Fibroblast of mammary gland (primary cell): Measurements from ENCODE around the gene CCSER1.

Source experiments
- DNase-seq: peaks from one replicate; pipeline ENCODE4 v3.0.0-alpha.2; 2010; ENCODE audit warnings: low read depth
- H3K4me3 ChIP-seq: 2 replicates; pipeline ENCODE4 v1.5.1; 2011; ENCODE audit warnings: low read depth, mild to moderate bottlenecking, low read length, moderate library complexity; ENCODE audit not compliant: control insufficient read depth
- TF ChIP-seq, protein P1 (sequence below): conservative IDR thresholded peaks from 2 replicates; pipeline ENCODE4 v1.5.1; 2011; ENCODE audit warnings: low read depth, low read length, inconsistent platforms; ENCODE audit not compliant: control insufficient read depth, insufficient read depth

CCSER1 gene

DNA sequence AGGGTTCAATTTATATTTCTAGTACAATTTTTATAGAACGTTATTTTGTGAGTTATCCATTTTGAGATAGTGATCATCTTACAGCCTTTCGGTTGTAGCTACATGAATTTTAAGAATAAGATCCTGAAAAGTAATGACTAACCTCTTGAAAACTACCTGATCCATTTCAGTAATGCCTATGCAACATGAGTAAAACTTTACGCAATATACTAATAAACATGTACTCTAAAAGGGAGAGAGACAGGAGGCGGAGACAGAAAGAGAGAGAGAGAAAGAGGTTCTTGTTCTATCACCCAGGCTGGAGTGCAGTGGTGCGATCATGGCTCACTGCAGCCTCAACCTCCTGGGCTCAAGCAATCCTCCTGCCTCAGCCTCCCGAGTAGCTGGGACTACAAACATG, 816.1 kb downstream of the CCSER1 start:
- no peak overlapping the region for H3K4me3 ChIP-seq
- DNase-seq: no peak
- TF ChIP-seq, protein P1, sequence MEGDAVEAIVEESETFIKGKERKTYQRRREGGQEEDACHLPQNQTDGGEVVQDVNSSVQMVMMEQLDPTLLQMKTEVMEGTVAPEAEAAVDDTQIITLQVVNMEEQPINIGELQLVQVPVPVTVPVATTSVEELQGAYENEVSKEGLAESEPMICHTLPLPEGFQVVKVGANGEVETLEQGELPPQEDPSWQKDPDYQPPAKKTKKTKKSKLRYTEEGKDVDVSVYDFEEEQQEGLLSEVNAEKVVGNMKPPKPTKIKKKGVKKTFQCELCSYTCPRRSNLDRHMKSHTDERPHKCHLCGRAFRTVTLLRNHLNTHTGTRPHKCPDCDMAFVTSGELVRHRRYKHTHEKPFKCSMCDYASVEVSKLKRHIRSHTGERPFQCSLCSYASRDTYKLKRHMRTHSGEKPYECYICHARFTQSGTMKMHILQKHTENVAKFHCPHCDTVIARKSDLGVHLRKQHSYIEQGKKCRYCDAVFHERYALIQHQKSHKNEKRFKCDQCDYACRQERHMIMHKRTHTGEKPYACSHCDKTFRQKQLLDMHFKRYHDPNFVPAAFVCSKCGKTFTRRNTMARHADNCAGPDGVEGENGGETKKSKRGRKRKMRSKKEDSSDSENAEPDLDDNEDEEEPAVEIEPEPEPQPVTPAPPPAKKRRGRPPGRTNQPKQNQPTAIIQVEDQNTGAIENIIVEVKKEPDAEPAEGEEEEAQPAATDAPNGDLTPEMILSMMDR: no peak

DNA sequence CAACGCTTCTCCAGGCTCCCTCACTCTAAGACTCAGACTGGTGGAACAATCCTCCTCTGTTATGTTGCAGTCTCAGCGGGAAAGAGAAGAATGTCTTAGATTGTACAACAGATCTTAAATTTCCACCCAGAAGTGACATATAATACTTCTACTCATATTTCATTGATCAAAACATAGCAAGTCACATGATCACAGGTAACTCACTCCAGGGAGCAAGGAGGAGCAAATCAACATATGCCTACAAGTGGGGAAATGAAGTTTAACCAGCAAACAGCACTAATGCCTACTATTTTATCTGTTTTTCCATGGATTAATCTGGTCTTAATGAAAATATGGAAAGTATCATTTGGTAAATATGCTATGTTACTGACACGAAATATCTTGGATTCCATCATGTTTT, 819.8 kb downstream of the CCSER1 start:
- DNase-seq: no peak
- no peak overlapping the region for H3K4me3 ChIP-seq
- TF ChIP-seq, protein P1: no peak

DNA sequence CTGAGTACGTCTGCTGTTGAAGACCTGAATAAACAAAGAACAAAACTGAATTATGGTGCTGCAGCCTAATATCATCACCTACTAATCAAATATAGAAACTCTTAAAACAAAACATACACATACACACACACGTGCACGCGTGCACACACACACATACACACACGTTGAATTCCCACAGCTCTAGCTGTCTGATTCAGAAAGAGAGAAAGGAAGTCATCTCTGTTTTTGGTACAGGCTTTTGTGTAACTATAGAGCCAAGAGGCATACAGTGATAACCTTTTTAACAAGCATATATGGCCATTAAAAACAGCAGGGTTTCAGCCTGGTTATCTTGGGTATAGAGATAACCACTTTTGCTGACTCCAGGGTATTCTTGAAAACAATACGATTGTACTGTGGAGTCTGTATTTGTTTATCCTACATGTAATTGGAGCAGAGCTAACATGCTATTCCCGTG, 823.2 kb downstream of the CCSER1 start:
- no peak for DNase-seq
- TF ChIP-seq, protein P1: no peak
- no peak overlapping the region for H3K4me3 ChIP-seq

DNA sequence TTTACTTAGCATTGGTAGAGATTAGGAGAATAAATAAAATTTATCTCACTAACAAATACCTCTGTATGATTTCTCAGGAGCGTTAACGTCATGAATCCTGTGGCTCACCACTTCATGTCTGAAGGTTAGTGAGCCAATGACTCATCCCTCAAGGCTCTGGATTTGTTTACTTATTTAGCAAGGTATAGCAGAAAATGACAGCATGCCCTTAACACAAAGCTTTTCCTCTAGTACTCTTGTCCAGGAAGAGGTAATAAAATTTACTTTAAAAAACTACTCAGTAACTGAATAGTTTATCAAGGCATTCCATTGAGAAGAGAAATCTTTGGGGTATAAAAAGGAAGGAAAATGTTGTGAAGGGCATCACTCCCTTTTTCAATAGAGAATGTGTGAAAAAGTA, 823.8 kb downstream of the CCSER1 start:
- TF ChIP-seq, protein P1: no peak
- H3K4me3 ChIP-seq: no peak overlapping the region
- DNase-seq: peak; percentile 1

DNA sequence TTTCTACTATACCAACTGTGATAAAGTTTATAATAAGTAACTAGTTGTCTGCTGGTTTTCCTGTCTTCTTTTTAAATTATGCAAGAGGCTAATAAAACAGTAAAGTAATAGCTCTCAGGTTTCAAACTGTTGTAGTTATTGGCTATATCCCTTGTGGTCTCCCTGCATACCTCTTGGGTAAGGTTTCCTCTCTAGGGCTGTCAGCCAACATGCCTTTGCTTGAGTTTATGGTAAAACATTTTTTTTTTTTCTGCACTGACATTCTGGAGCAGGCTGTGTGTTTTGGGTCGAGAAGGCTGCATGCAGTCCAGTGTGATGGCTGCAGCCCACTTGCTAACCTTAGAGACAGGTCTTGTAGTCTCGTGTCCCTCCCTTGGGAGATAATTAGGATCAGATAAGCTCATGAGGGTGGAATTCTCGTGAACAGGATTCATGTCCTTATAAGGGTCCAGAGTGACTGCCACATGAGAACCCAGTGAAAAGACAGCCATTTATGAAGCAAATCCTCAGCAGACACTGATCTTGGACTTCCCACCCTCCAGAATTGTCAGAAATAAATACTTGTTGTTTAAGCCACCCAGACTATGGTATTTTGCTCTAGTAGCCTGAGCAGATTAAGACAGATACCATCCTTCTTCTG, 831.2 kb downstream of the CCSER1 start:
- peak; percentile 15 for DNase-seq
- TF ChIP-seq, protein P1: no peak
- H3K4me3 ChIP-seq: no peak overlapping the region

DNA sequence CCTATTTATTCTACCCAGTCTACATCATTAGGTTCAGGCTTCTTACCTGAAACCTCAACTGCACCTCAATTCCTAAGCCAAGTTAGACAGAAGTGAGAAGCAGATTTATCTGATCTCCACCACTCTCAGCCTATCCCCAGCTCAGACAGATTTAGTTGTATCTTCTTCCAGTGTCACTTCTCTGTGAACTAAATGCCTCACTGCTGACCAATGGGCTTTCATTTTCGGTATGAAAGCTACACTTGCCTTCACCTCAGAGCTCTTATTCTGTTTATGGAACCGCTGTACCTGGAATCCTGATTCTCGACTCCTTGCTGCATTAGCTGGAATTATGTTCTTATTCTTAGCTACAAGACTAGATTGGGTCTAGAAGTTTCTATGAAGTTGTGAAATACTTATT, 833.2 kb downstream of the CCSER1 start:
- H3K4me3 ChIP-seq: no peak overlapping the region
- DNase-seq: no peak
- TF ChIP-seq, protein P1: no peak

DNA sequence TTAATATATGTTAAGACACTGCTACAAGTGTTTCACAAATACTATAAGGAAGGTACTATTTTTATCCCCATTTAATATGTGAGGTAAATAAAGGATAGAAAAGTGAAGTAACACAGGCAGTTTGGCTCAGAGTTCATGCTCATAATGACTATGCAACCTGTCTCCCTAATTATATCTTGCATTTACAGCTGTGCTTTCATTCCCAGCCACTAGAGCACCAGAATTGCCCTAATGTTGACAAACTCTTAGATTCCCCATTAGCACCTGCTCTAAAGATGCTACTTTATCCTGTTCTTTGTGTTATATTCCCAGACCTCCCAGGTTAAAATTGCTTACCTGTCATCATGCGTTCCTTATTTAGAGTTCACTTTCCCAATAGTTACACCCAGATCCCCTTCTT, 833.6 kb downstream of the CCSER1 start:
- DNase-seq: no peak
- TF ChIP-seq, protein P1: no peak
- H3K4me3 ChIP-seq: no peak overlapping the region
